H1 (cell line): ENCODE measurements around the gene NR2F1. TPM values are rescaled to one million over a fixed set of nuclear protein-coding genes. Genes with fewer than 3 reads are reported as not detected.

ENCODE experiments used
- CTCF ChIA-PET: fragments of 300-600 bp; sonication (Branson Sonifier 250); formaldehyde crosslinking; loops from one replicate; lab custom pipeline; 2021; ENCODE audit not compliant: partially characterized antibody; lab: Charles Lee
- POLR2A ChIA-PET: fragments of 300-600 bp; sonication (Branson Sonifier 250); formaldehyde crosslinking; loops from one replicate; lab custom pipeline; 2021; ENCODE audit warnings: inconsistent platforms; ENCODE audit not compliant: partially characterized antibody; lab: Charles Lee
- DNase-seq, 2 experiments: peaks; one replicate each; pipeline versions ENCODE4 v3.0.0 to v3.0.0-alpha.2; 2010 to 2022; ENCODE audit warnings: low spot score in 2 of 2, low read depth in 1 of 2, mixed read lengths in 1 of 2
- FAIRE-seq: peaks from 2 replicates; lab custom pipeline; 2011; peaks lifted over from hg19 to GRCh38; lab: Jason Lieb, UNC
- H2AFZ ChIP-seq: 2 replicates; pipeline ENCODE4 v1.8.1; 2012; ENCODE audit warnings: low read length, inconsistent platforms
- H2AK5ac ChIP-seq: 2 replicates; pipeline ENCODE4 v1.6.1; 2013; ENCODE audit warnings: low read depth, low read length
- H2BK120ac ChIP-seq: replicated peaks from 2 replicates; pipeline ENCODE3; 2013; ENCODE audit warnings: low read depth, low read length, inconsistent platforms
- H2BK12ac ChIP-seq: 2 replicates; pipeline ENCODE4 v1.6.1; 2013; ENCODE audit warnings: low read depth, low read length
- H2BK15ac ChIP-seq: 2 replicates; pipeline ENCODE4 v1.6.1; 2013; ENCODE audit warnings: low read length
- H2BK20ac ChIP-seq: 2 replicates; pipeline ENCODE4 v1.6.1; 2013; ENCODE audit warnings: low read length
- H2BK5ac ChIP-seq: 2 replicates; pipeline ENCODE4 v1.6.1; 2013; ENCODE audit warnings: low read depth, low read length
- H3K14ac ChIP-seq: 2 replicates; pipeline ENCODE4 v1.6.1; 2013; ENCODE audit warnings: inconsistent platforms; ENCODE audit not compliant: insufficient read length
- H3K18ac ChIP-seq: 2 replicates; pipeline ENCODE4 v1.6.1; 2013; ENCODE audit warnings: low read length; ENCODE audit errors: extremely low read depth
- H3K23ac ChIP-seq: 2 replicates; pipeline ENCODE4 v1.6.1; 2013; ENCODE audit warnings: inconsistent platforms; ENCODE audit not compliant: insufficient read length
- H3K23me2 ChIP-seq: 2 replicates; pipeline ENCODE4 v1.6.1; 2013; ENCODE audit warnings: low read depth, low read length
- H3K27ac ChIP-seq: 2 replicates; pipeline ENCODE4 v1.6.1; 2011; ENCODE audit warnings: low read depth, low read length, inconsistent platforms
- H3K27me3 ChIP-seq, 4 experiments: replicated peaks in 1 of 4; 1 replicate in 1 of 4; 2 replicates in 3 of 4; pipeline versions ENCODE4 v1.6.1 to v1.8.1; 2011 to 2013; ENCODE audit warnings: low read length in 3 of 4, mild to moderate bottlenecking in 3 of 4, inconsistent platforms in 2 of 4, mixed read lengths in 2 of 4, moderate library complexity in 1 of 4; ENCODE audit not compliant: control insufficient read depth in 3 of 4, insufficient read depth in 3 of 4; ENCODE audit errors: extremely low read depth in 1 of 4
- H3K36me3 ChIP-seq, 4 experiments: 2 replicates each; pipeline versions ENCODE4 v1.6.1 to v1.8.1; 2011 to 2013; ENCODE audit warnings: mild to moderate bottlenecking in 4 of 4, low read length in 3 of 4, moderate library complexity in 2 of 4, control low read depth in 1 of 4, inconsistent platforms in 1 of 4; ENCODE audit not compliant: insufficient read depth in 4 of 4, control insufficient read depth in 2 of 4
- H3K4ac ChIP-seq: replicated peaks from 2 replicates; pipeline ENCODE3; 2013; ENCODE audit warnings: low read length, low read depth, mixed read lengths, inconsistent platforms; ENCODE audit not compliant: insufficient read length
- H3K4me1 ChIP-seq, 4 experiments: replicated peaks in 1 of 4; 1 replicate in 1 of 4; 2 replicates in 3 of 4; pipeline versions ENCODE4 v1.6.1 to v1.8.1; 2011 to 2013; ENCODE audit warnings: low read length in 3 of 4, inconsistent platforms in 2 of 4, mixed read lengths in 1 of 4; ENCODE audit not compliant: insufficient read depth in 4 of 4, control insufficient read depth in 3 of 4
- H3K4me2 ChIP-seq, 2 experiments: 2 replicates each; pipeline versions ENCODE4 v1.6.1 to v1.8.1; 2011 to 2013; ENCODE audit warnings: low read depth in 2 of 2, low read length in 2 of 2, control low read depth in 1 of 2, inconsistent platforms in 1 of 2, mild to moderate bottlenecking in 1 of 2; ENCODE audit not compliant: insufficient read depth in 1 of 2
- H3K4me3 ChIP-seq, 4 experiments: fragments of 200-600, 300-600 bp in 1 of 4; sonication (generic), shearing (Covaris generic), sonication (Bioruptor Twin) in 1 of 4; 2 replicates each; pipeline versions ENCODE4 v1.5.1 to v1.8.1; 2011 to 2016; ENCODE audit warnings: low read length in 4 of 4, low read depth in 3 of 4, control low read depth in 2 of 4, inconsistent platforms in 2 of 4, mild to moderate bottlenecking in 2 of 4, mixed read lengths in 1 of 4, moderate library complexity in 1 of 4; ENCODE audit not compliant: insufficient read depth in 2 of 4; ENCODE audit errors: extremely low read depth in 1 of 4
- H3K56ac ChIP-seq: replicated peaks from 2 replicates; pipeline ENCODE3; 2013; ENCODE audit warnings: low read depth, mild to moderate bottlenecking, mixed read lengths, low read length, inconsistent platforms; ENCODE audit not compliant: insufficient read length
- H3K79me1 ChIP-seq: 2 replicates; pipeline ENCODE4 v1.6.1; 2013; ENCODE audit warnings: low read depth, low read length, control low read depth
- H3K79me2 ChIP-seq, 2 experiments: 2 replicates each; pipeline versions ENCODE4 v1.6.1 to v1.8.1; 2012 to 2013; ENCODE audit warnings: low read length in 2 of 2, mild to moderate bottlenecking in 2 of 2, inconsistent platforms in 1 of 2; ENCODE audit not compliant: insufficient read depth in 2 of 2, control insufficient read depth in 1 of 2
- H3K9ac ChIP-seq, 4 experiments: replicated peaks in 1 of 4; 1 replicate in 1 of 4; 2 replicates in 3 of 4; pipeline versions ENCODE4 v1.6.1 to v1.8.1; 2011 to 2013; ENCODE audit warnings: low read depth in 3 of 4, low read length in 3 of 4, control low read depth in 2 of 4, mild to moderate bottlenecking in 2 of 4, moderate library complexity in 2 of 4, inconsistent platforms in 1 of 4; ENCODE audit errors: extremely low read depth in 1 of 4
- H3K9me3 ChIP-seq, 2 experiments: 2 replicates each; pipeline versions ENCODE4 v1.6.1 to v1.8.1; 2012 to 2013; ENCODE audit warnings: mild to moderate bottlenecking in 2 of 2, moderate library complexity in 2 of 2, control low read depth in 1 of 2, inconsistent platforms in 1 of 2, low read depth in 1 of 2, low read length in 1 of 2, mixed read lengths in 1 of 2; ENCODE audit not compliant: insufficient read depth in 2 of 2
- H4K20me1 ChIP-seq, 2 experiments: replicated peaks in 1 of 2; 2 replicates each; pipeline versions ENCODE3 to v1.8.1; 2011 to 2013; ENCODE audit warnings: inconsistent platforms in 2 of 2, low read length in 2 of 2, mild to moderate bottlenecking in 1 of 2; ENCODE audit not compliant: insufficient read depth in 2 of 2, control insufficient read depth in 1 of 2
- H4K5ac ChIP-seq: 2 replicates; pipeline ENCODE4 v1.6.1; 2013; ENCODE audit warnings: low read length, low read depth, mixed read lengths, inconsistent platforms; ENCODE audit not compliant: insufficient read length
- H4K8ac ChIP-seq: 2 replicates; pipeline ENCODE4 v1.8.0; 2013; ENCODE audit warnings: mild to moderate bottlenecking, moderate library complexity, low read length, inconsistent platforms; ENCODE audit not compliant: insufficient read depth; ENCODE audit errors: extremely low read depth
- H4K91ac ChIP-seq: replicated peaks from 2 replicates; pipeline ENCODE3; 2013; ENCODE audit warnings: low read length, mixed read lengths, inconsistent platforms; ENCODE audit not compliant: insufficient read length
- CEBPB ChIP-seq: IDR thresholded peaks from 2 replicates; pipeline ENCODE4 v1.6.1; 2012; ENCODE audit warnings: low read depth, low read length
- JUND ChIP-seq: IDR thresholded peaks from 2 replicates; pipeline ENCODE4 v1.6.1; 2011; ENCODE audit warnings: mild to moderate bottlenecking, improper control_type of control experiment, low read length
- WGBS, 2 experiments: shearing (Covaris generic) in 1 of 2; methylation state at CpG; one replicate each; pipeline versions ENCODE4 v1.1.6 to v1.1.7; 2013 to 2015; ENCODE audit warnings: low lambda C conversion rate in 2 of 2, mixed read lengths in 2 of 2, inconsistent platforms in 1 of 2, low coverage in 1 of 2, missing lambda C conversion rate in 1 of 2; ENCODE audit not compliant: insufficient replicate concordance in 2 of 2, insufficient coverage in 1 of 2, insufficient read length in 1 of 2; ENCODE audit errors: extremely low coverage in 1 of 2, missing lambda C conversion rate in 1 of 2; 5-methylcytosine and 5-hydroxymethylcytosine counted together
- polyA plus RNA-seq, 7 experiments: library from polyadenylated mRNA; depleted of rRNA in 3 of 7; stranded (reverse) in 5 of 7; unstranded in 2 of 7; fragments of >200 nt in 5 of 7; fragments of 200-250 nt in 2 of 7; gene quantifications; 1 replicate in 5 of 7; 2 replicates in 1 of 7; 4 replicates in 1 of 7; pipeline versions ENCODE4 v1.2.1 to v1.2.3, GENCODE V29; 2011 to 2013; ENCODE audit warnings: missing spikeins in 2 of 7, mixed read lengths in 2 of 7
- total RNA-seq: library from RNA; stranded (reverse); fragmentation: NEBNext Ultra II Directional; extraction: Animal tissue kit (Norgen Biotek cat#: 25700); gene quantifications from 2 replicates; pipeline ENCODE4 v1.2.1, GENCODE V29; 2021

Gene NR2F1
- total and polyA plus RNA-seq, 2 of the 8 experiments (the other 6 are each of a cell fraction or from before 2014, with no cell fraction given): not detected

GRCh38 chr5:93622240-93622885, 39.3 kb downstream of the NR2F1 start:
- H3K9ac ChIP-seq: no peak overlapping the region
- ChIA-PET CTCF (interaction anchor here (0.9 to 5.8 kb wide), 7 partner anchors 8 to 178 kb away, joined by 3 to 29 read pairs (median 3); no protein-coding TSS in a partner anchor), POLR2A (interaction anchor here (0.6 to 1.5 kb wide), 2 partner anchors 13 to 20 kb away, joined by 3 to 6 read pairs; no protein-coding TSS in a partner anchor)
- H3K23ac ChIP-seq: no peak overlapping the region
- H2BK5ac ChIP-seq: no peak overlapping the region
- no peak overlapping the region for H3K18ac ChIP-seq
- no peak overlapping the region for H2BK15ac ChIP-seq
- 41% methylated on average over 4 of the region's 4 CpGs; no CpG with 5 or more reads in 1 of the 2 experiments for WGBS, 2 experiments
- H3K4ac ChIP-seq: no peak overlapping the region
- no peak overlapping the region for H2BK20ac ChIP-seq
- no peak overlapping the region for H2AK5ac ChIP-seq
- H3K79me2 ChIP-seq: no peaks in the 10 kb centered on the region
- TF ChIP-seq JUND (no peak), CEBPB (0 out of 2 replicates have a peak, but pooled peaks have one; percentile 52)
- H2AFZ ChIP-seq: no peak overlapping the region
- H3K14ac ChIP-seq: no peak overlapping the region
- peaks cover 0 to 5% (median 2%) of the 10 kb centered on the region in 4 experiments; a peak in 3 of 7 replicates for H3K4me1 ChIP-seq
- H3K56ac ChIP-seq: no peak overlapping the region
- H4K5ac ChIP-seq: no peak overlapping the region
- H3K4me2 ChIP-seq: peak overlapping the region in 1 of 2 experiments; percentile 83; a peak in 1 of 4 replicates
- no peak for DNase-seq
- H3K23me2 ChIP-seq: peaks cover 8% of the 10 kb centered on the region; the same call in 1 of the 2 replicates
- no peaks in the 10 kb centered on the region for H3K36me3 ChIP-seq
- H3K4me3 ChIP-seq: no peak overlapping the region
- H4K91ac ChIP-seq: no peak overlapping the region
- no peak overlapping the region for H2BK120ac ChIP-seq
- H3K27ac ChIP-seq: no peak overlapping the region
- no peaks in the 10 kb centered on the region for H3K79me1 ChIP-seq
- peaks cover 16 to 52% (median 34%) of the 10 kb centered on the region in 4 experiments for H3K27me3 ChIP-seq
- peaks cover 5 to 6% of the 10 kb centered on the region in 2 experiments for H4K20me1 ChIP-seq
- peak; percentile 48 for FAIRE-seq
- no peaks in the 10 kb centered on the region for H3K9me3 ChIP-seq
- no peak overlapping the region for H4K8ac ChIP-seq
- no peak overlapping the region for H2BK12ac ChIP-seq
